OCI-LY3 (cell line): ENCODE results near the gene TMEM50B.

Experiments used
- EZH2phosphoT487 ChIP-seq: fragments of 200-600 bp; shearing (Covaris generic); IDR thresholded peaks from 2 replicates; pipeline ENCODE4 v1.6.1; 2018; ENCODE audit warnings: antibody characterized with exemption, mixed run types, low read depth
- TF ChIP-seq, protein P1 (sequence below): fragments of 200-600, 300-600 bp; sonication (generic); IDR thresholded peaks from 2 replicates; pipeline ENCODE4 v1.5.1; 2014; ENCODE audit warnings: antibody characterized with exemption, low read length, low read depth

DNA sequence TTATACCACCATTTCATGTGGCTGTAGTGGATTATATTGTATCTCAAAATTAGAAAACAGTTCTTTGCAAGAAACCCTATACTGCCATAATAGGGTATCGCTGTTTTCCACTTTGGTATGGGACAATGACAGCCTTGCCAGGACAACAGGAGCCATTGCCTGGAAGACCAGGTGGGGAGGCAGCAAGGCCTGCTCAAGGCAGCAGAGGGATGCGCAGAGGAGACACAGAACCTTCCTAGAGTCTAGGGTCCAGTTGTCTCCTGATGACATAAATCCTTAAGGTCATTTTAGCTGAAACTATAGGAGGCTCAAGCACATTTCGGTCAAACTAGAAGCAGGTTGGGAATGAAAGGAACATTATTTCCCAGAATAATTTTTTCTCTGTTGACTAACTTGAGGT lies 48.9 kb downstream of the TMEM50B start:
- TF ChIP-seq, protein P1, sequence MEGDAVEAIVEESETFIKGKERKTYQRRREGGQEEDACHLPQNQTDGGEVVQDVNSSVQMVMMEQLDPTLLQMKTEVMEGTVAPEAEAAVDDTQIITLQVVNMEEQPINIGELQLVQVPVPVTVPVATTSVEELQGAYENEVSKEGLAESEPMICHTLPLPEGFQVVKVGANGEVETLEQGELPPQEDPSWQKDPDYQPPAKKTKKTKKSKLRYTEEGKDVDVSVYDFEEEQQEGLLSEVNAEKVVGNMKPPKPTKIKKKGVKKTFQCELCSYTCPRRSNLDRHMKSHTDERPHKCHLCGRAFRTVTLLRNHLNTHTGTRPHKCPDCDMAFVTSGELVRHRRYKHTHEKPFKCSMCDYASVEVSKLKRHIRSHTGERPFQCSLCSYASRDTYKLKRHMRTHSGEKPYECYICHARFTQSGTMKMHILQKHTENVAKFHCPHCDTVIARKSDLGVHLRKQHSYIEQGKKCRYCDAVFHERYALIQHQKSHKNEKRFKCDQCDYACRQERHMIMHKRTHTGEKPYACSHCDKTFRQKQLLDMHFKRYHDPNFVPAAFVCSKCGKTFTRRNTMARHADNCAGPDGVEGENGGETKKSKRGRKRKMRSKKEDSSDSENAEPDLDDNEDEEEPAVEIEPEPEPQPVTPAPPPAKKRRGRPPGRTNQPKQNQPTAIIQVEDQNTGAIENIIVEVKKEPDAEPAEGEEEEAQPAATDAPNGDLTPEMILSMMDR: no peak
- TF ChIP-seq EZH2phosphoT487: no peak
